HL-60 (cell line): ENCODE results near the gene FSD1L.

Experiments used
- DNase-seq, 2 experiments: peaks; one replicate each; pipeline ENCODE4 v3.0.0-alpha.2; 2010 to 2020; ENCODE audit warnings: low read depth in 1 of 2, low spot score in 1 of 2
- H3K27ac ChIP-seq: fragments of 250-450 bp; sonication (Bioruptor Pico); replicated peaks from 2 replicates; pipeline ENCODE4 v1.5.1; 2020; ENCODE audit warnings: mild to moderate bottlenecking, moderate library complexity
- H3K27me3 ChIP-seq: fragments of 250-450 bp; sonication (Bioruptor Pico); 2 replicates; pipeline ENCODE4 v1.5.1; 2021; ENCODE audit warnings: mild to moderate bottlenecking, moderate library complexity; ENCODE audit not compliant: insufficient read depth, poor library complexity, severe bottlenecking
- H3K4me3 ChIP-seq: replicated peaks from 2 replicates; pipeline ENCODE4 v1.5.1; 2011; ENCODE audit warnings: mild to moderate bottlenecking, control low read depth, low read length; ENCODE audit not compliant: insufficient read depth
- CTCF ChIP-seq: IDR thresholded peaks from one replicate; pipeline ENCODE4 v1.5.1; 2011; ENCODE audit warnings: low read length, control low read depth, inconsistent platforms; ENCODE audit not compliant: insufficient read depth
- GABPA ChIP-seq: IDR thresholded peaks from 2 replicates; pipeline ENCODE4 v1.6.1; 2012; ENCODE audit warnings: low read depth
- POLR2AphosphoS5 ChIP-seq: IDR thresholded peaks from 2 replicates; pipeline ENCODE4 v1.6.1; 2012; ENCODE audit warnings: low read depth
- SPI1 ChIP-seq: IDR thresholded peaks from 2 replicates; pipeline ENCODE4 v1.6.1; 2012; ENCODE audit warnings: low read depth, mild to moderate bottlenecking, borderline replicate concordance
- TF ChIP-seq, protein P1 (sequence below): IDR thresholded peaks from 2 replicates; pipeline ENCODE4 v1.6.1; 2012; ENCODE audit warnings: low read depth; ENCODE audit not compliant: insufficient replicate concordance

Gene FSD1L

DNA sequence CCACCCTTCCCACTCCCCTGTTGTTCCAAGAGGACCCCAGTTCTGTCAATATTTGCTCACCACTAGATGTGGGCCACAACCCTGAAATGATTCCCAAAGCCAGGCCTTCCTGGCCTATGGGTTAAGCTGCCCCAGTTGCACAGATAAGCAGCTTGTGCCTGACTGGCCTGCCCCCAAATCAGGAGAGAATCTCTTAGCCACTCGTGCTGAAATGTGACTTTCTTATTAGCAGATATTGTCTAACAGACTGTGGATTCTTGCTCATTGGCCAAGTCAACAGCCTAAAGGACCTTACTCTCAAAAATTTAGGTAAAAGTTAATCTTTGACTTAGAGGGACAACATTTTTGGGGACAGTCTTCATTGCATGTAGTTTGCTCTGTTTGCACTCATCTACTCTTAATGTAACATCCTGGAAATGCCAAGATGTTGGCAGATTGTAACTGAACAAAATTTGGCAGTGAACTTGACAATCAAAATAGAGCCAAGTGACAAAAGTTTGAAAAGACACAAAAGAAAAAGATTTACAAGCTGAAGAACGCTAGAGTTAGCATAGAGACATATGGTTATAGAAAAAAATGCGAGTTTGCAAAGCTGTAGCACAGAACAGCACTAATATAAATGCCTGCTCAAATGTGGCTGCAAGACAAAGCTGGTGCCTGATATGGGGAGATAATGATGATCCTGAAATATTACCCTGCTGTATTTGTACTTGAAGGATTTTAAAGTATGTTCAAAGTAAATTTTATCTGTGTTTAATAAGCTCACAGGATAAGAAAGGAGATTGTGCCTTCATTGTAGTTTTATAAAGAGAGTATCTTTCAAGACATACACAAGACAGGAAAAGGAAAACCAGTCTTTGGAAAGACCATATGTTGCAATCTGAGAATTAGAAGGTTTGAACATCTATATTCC is 29.0 kb upstream of the FSD1L start:
- TF ChIP-seq CTCF (no peak), SPI1 (no peak), GABPA (no peak), POLR2AphosphoS5 (no peak)
- TF ChIP-seq, protein P1, sequence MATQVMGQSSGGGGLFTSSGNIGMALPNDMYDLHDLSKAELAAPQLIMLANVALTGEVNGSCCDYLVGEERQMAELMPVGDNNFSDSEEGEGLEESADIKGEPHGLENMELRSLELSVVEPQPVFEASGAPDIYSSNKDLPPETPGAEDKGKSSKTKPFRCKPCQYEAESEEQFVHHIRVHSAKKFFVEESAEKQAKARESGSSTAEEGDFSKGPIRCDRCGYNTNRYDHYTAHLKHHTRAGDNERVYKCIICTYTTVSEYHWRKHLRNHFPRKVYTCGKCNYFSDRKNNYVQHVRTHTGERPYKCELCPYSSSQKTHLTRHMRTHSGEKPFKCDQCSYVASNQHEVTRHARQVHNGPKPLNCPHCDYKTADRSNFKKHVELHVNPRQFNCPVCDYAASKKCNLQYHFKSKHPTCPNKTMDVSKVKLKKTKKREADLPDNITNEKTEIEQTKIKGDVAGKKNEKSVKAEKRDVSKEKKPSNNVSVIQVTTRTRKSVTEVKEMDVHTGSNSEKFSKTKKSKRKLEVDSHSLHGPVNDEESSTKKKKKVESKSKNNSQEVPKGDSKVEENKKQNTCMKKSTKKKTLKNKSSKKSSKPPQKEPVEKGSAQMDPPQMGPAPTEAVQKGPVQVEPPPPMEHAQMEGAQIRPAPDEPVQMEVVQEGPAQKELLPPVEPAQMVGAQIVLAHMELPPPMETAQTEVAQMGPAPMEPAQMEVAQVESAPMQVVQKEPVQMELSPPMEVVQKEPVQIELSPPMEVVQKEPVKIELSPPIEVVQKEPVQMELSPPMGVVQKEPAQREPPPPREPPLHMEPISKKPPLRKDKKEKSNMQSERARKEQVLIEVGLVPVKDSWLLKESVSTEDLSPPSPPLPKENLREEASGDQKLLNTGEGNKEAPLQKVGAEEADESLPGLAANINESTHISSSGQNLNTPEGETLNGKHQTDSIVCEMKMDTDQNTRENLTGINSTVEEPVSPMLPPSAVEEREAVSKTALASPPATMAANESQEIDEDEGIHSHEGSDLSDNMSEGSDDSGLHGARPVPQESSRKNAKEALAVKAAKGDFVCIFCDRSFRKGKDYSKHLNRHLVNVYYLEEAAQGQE: no peak
- H3K27ac ChIP-seq: no peak overlapping the region
- no peak overlapping the region for H3K4me3 ChIP-seq
- DNase-seq: no peak
- H3K27me3 ChIP-seq: no peaks in the 10 kb centered on the region

DNA sequence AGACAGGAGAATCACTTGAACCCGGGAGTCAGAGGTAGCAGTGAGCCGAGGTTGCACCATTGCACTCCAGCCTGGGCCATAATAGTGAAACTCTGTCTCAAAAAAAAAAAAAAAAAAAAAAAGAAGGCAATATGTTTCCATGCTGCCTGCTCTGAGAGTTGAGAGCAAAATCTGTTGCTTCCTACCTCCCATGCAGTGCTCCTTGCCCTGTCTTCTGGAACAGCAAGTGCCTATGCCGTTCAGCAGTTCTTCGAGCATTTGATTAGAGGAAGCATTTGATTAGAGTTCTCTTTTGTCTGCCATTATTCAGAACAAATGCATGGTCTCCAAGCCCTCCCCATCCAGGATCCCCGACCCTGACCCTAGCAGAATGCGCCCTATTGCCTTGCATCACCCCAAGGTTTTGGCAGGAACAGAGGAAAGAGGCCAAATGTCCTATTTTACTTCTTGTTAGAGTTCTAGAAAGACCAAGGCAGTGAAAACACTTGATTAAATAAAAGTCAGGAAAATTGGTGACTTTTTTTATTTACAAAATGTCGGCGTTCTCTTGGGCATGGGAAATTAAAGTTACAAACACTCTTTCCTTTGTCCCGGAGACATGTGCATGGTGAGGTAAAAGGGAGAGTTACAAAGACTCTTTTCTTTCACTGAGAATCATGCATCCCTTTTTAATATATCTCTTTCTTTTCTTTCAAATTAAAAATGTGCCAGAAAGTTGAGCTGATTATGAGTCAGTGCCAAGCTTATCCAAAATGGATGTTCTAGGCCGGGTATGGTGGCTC is 27.8 kb upstream of the FSD1L start:
- DNase-seq: no peak
- no peak for TF ChIP-seq SPI1
- TF ChIP-seq, protein P1: no peak
- no peak for TF ChIP-seq POLR2AphosphoS5
- no peak for TF ChIP-seq GABPA
- TF ChIP-seq CTCF: no peak
- Histone ChIP-seq H3K27me3 (no peaks in the 10 kb centered on the region), H3K4me3 (no peak overlapping the region), H3K27ac (no peak overlapping the region)

DNA sequence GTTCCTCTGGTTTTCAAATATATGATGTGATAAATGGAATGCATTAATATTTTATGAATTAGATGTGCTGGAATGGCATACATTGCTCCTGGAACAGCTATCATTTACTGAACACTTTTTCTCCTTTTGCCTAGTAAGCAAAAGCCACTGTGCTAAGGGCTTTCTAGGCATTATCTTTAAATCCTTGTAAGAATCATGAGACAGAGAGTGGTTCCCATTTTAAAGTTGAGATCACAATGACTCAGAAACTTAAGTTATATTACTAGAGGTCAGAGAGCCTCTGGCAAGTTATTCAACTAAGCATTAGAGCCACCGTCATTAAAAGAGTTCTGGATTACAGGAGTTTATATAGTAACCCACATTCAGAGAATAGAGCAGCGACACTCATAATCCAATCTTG is 26.7 kb upstream of the FSD1L start:
- no peak for DNase-seq
- no peaks in the 10 kb centered on the region for H3K27me3 ChIP-seq
- TF ChIP-seq, protein P1: no peak
- no peak for TF ChIP-seq GABPA
- H3K27ac ChIP-seq: no peak overlapping the region
- H3K4me3 ChIP-seq: no peak overlapping the region
